H1 (cell line): ENCODE results near the gene CREBBP. TPM values are rescaled to one million over a fixed set of nuclear protein-coding genes. Genes with fewer than 3 reads are reported as not detected.

ENCODE experiments used
- CEBPB ChIP-seq: IDR thresholded peaks from 2 replicates; pipeline ENCODE4 v1.6.1; 2012; ENCODE audit warnings: low read depth, low read length
- GABPA ChIP-seq: IDR thresholded peaks from 2 replicates; pipeline ENCODE4 v1.6.1; 2011; ENCODE audit warnings: mild to moderate bottlenecking, low read length, moderate library complexity, borderline replicate concordance; ENCODE audit not compliant: insufficient read depth
- GTF2F1 ChIP-seq: IDR thresholded peaks from 2 replicates; pipeline ENCODE4 v1.6.1; 2012; ENCODE audit warnings: low read depth, low read length, improper control_type of control experiment, borderline replicate concordance
- HDAC2 ChIP-seq, 2 experiments: fragments of 300-600 bp in 1 of 2; sonication (generic) in 1 of 2; IDR thresholded peaks; 2 replicates each; pipeline ENCODE4 v1.6.1; 2011 to 2012; ENCODE audit warnings: low read depth in 2 of 2, low read length in 2 of 2, mild to moderate bottlenecking in 2 of 2, moderate library complexity in 2 of 2, borderline replicate concordance in 1 of 2, inconsistent platforms in 1 of 2
- polyA plus RNA-seq, 7 experiments: library from polyadenylated mRNA; depleted of rRNA in 3 of 7; stranded (reverse) in 5 of 7; unstranded in 2 of 7; fragments of >200 nt in 5 of 7; fragments of 200-250 nt in 2 of 7; gene quantifications; 1 replicate in 5 of 7; 2 replicates in 1 of 7; 4 replicates in 1 of 7; pipeline versions ENCODE4 v1.2.1 to v1.2.3, GENCODE V29; 2011 to 2013; ENCODE audit warnings: missing spikeins in 2 of 7, mixed read lengths in 2 of 7
- total RNA-seq: library from RNA; stranded (reverse); fragmentation: NEBNext Ultra II Directional; extraction: Animal tissue kit (Norgen Biotek cat#: 25700); gene quantifications from 2 replicates; pipeline ENCODE4 v1.2.1, GENCODE V29; 2021
- TF ChIP-seq, protein P1 (sequence below), 3 experiments: IDR thresholded peaks; 1 replicate in 2 of 3; 2 replicates in 1 of 3; pipeline versions ENCODE4 v1.5.1 to v1.6.1; 2011; ENCODE audit warnings: low read length in 3 of 3, mild to moderate bottlenecking in 3 of 3, inconsistent platforms in 2 of 3, low read depth in 1 of 3, moderate library complexity in 1 of 3; ENCODE audit not compliant: insufficient read depth in 1 of 3; ENCODE audit errors: control extremely low read depth in 1 of 3
- TF ChIP-seq, protein P2 (sequence below): IDR thresholded peaks from 2 replicates; pipeline ENCODE4 v1.6.1; 2012; ENCODE audit warnings: low read length, inconsistent platforms

The CREBBP gene
- total and polyA plus RNA-seq, 2 of the 8 experiments (the other 6 are each of a cell fraction or from before 2014, with no cell fraction given), result 10.0 to 60.1 TPM

DNA sequence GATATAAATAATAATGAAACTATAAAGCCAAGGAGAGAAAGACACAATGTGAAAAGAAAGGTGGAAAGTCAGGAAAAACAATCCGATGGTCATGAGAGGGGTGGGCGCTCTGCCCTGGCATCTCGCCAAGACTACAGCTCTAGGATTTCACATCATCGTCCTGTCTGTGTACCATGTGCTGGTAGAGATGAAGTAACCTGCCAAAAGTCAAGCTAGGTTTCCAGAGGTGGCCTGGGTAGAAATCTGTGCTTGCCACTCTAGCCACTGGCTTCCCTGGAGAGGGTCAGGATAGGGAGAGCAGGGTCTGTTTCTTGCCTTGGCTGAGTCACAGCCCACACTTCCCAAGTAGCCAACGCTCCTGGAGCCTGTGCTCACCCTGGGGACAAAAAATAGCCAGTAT is 132.2 kb downstream of the CREBBP start (continued):
- TF ChIP-seq, protein P1, sequence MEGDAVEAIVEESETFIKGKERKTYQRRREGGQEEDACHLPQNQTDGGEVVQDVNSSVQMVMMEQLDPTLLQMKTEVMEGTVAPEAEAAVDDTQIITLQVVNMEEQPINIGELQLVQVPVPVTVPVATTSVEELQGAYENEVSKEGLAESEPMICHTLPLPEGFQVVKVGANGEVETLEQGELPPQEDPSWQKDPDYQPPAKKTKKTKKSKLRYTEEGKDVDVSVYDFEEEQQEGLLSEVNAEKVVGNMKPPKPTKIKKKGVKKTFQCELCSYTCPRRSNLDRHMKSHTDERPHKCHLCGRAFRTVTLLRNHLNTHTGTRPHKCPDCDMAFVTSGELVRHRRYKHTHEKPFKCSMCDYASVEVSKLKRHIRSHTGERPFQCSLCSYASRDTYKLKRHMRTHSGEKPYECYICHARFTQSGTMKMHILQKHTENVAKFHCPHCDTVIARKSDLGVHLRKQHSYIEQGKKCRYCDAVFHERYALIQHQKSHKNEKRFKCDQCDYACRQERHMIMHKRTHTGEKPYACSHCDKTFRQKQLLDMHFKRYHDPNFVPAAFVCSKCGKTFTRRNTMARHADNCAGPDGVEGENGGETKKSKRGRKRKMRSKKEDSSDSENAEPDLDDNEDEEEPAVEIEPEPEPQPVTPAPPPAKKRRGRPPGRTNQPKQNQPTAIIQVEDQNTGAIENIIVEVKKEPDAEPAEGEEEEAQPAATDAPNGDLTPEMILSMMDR (IDR thresholded peaks at IDR 0.05; ENCODE audit: control extremely low read depth in 1 of 3, insufficient read depth in 1 of 3, low read depth in 1 of 3, low read length in 3 of 3), result no peak
- no peak for TF ChIP-seq GTF2F1
- no peak for TF ChIP-seq HDAC2 (IDR thresholded peaks at IDR 0.05; ENCODE audit: borderline replicate concordance in 1 of 2, low read depth in 2 of 2, low read length in 2 of 2)
- TF ChIP-seq, protein P2, sequence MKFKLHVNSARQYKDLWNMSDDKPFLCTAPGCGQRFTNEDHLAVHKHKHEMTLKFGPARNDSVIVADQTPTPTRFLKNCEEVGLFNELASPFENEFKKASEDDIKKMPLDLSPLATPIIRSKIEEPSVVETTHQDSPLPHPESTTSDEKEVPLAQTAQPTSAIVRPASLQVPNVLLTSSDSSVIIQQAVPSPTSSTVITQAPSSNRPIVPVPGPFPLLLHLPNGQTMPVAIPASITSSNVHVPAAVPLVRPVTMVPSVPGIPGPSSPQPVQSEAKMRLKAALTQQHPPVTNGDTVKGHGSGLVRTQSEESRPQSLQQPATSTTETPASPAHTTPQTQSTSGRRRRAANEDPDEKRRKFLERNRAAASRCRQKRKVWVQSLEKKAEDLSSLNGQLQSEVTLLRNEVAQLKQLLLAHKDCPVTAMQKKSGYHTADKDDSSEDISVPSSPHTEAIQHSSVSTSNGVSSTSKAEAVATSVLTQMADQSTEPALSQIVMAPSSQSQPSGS, result no peak
- TF ChIP-seq CEBPB, result no peak
- TF ChIP-seq GABPA, result no peak
